ES-I3 (cell line): Measurements from ENCODE around the gene MTMR8.

Experiments
- H3K36me3 ChIP-seq: 2 replicates; pipeline ENCODE4 v1.6.1; 2013; ENCODE audit warnings: mild to moderate bottlenecking, low read length, control low read depth, moderate library complexity; ENCODE audit not compliant: insufficient read depth
- H3K4me1 ChIP-seq: 2 replicates; pipeline ENCODE4 v1.6.1; 2013; ENCODE audit warnings: mild to moderate bottlenecking, control low read depth, low read length; ENCODE audit not compliant: insufficient read depth
- H3K9ac ChIP-seq: 2 replicates; pipeline ENCODE4 v1.6.1; 2013; ENCODE audit warnings: low read depth, mild to moderate bottlenecking, low read length, moderate library complexity
- H3K9me3 ChIP-seq: 2 replicates; pipeline ENCODE4 v1.6.1; 2013; ENCODE audit warnings: mild to moderate bottlenecking, low read length, moderate library complexity; ENCODE audit not compliant: control insufficient read depth, insufficient read depth

MTMR8 gene

DNA sequence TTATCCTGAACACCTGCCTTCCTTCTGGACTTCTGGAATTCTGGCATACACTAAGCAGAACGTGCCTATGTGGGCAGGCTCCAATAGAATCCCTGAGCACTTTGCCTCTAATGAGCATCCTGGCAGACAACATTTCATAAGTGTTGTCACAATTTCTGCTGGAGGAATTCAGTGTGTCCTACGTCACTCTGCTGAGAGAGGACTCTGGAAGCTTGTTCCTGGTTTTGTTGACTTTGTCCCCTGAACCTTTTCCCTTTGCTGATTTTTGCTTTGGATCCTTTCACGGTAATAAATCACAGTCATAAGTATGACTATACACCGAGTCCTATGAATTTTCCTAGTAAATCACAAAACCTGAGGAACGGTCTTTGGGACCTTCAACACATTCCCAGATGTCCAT, 43.2 kb downstream of the MTMR8 start:
- Histone ChIP-seq H3K4me1 (no peaks in the 10 kb centered on the region), H3K9me3 (no peaks in the 10 kb centered on the region), H3K36me3 (no peaks in the 10 kb centered on the region; the same call in 1 of the 2 replicates), H3K9ac (no peak overlapping the region)

DNA sequence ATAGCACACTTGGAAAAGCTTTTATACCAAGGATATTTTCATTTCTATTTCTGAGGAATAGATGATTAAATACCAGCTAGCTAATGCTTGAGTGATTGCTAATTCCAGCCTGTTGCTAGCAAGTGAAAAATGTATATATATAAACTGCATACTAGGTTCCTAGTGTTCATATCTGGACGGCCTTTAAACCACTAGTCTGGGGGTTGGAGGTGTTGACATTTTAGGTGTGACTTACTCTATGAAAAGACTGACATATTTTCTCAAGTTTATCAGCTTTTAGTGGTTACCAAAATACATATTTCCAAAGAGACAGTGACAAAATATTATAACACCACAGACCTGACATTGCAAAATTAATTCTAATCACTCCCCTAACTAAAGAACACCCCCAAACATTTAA, 44.7 kb downstream of the MTMR8 start:
- Histone ChIP-seq H3K9me3 (no peaks in the 10 kb centered on the region), H3K36me3 (no peaks in the 10 kb centered on the region; the same call in 1 of the 2 replicates), H3K9ac (no peak overlapping the region), H3K4me1 (no peaks in the 10 kb centered on the region)

DNA sequence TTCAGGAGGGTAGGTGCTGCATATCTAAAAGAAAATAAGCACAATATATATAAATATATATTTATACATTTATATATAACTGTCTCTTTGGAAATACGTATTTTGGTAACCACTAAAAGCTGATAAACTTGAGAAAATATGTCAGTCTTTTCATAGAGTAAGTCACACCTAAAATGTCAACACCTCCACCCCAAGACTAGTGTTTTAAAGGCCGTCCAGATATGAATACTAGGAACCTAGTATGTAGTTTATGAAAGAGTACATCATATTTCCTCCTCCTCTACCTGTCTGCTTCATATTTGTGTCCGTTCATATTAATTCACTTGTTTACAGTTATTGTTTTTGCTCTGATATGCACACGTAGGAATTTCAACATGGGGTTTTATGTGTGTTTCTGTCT, 45.2 kb downstream of the MTMR8 start:
- no peaks in the 10 kb centered on the region; the same call in 1 of the 2 replicates for H3K36me3 ChIP-seq
- H3K4me1 ChIP-seq, result no peaks in the 10 kb centered on the region
- H3K9me3 ChIP-seq, result no peaks in the 10 kb centered on the region

DNA sequence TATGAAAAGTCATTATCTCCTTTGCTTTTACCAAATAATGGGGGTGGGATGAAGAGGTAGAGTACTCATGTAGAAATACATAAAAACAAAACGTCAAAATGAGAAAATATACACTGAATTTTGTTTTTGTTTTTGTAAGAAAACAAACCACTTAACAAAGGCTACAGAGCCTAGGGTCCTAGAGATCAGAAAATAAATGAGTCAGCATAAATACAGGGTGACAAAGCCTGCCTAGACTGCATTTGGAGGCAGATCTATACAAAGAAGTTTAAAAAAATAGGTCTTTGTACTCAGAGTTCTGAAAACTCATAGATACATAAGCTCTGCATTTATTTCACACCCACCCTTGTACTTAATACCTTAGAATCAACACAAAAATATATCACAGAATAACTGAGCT, 52.4 kb downstream of the MTMR8 start:
- H3K36me3 ChIP-seq, result no peaks in the 10 kb centered on the region
- no peaks in the 10 kb centered on the region for H3K4me1 ChIP-seq
- H3K9me3 ChIP-seq, result no peaks in the 10 kb centered on the region
- no peak overlapping the region for H3K9ac ChIP-seq

More for the DNA sequence above, 45.2 kb downstream of the MTMR8 start:
- H3K9ac ChIP-seq, result no peak overlapping the region

DNA sequence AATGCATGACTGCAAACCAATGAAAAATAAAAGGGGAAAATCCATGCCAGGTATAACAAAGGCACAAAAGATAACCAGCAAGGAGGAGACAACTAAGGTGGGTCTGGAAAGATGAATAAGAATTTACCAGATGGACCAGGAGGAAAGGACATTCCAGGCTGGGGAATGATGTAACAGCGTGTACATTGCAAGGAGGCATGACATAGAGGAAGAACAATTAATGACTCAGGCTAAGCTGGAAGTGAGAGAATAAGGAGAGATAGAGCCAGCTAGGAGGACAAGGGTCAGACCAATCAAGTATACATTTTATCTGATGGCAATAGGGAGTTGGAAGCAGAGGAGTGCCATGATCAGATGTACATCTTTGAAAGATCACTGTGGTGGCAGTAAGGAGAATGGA, 57.0 kb downstream of the MTMR8 start:
- Histone ChIP-seq H3K36me3 (no peaks in the 10 kb centered on the region), H3K9ac (no peak overlapping the region), H3K4me1 (no peaks in the 10 kb centered on the region), H3K9me3 (no peaks in the 10 kb centered on the region)

DNA sequence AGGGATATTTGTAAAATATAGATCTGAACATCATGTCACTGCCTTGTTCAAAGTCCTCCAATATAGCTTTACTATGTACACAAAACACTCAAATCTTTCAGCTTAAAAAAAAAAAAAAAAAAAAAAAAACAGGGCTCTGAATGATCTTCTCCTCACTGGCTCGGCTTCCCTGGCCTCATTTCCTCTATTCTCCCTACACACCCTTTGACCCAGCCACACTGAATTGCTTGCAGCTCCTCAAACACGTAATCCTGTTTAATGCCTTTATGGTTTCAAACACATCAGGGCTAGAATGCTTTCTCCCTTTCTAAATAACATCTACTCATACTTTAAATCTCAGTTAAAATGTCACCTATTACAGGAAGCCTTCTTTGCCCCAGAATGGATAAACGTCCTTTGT, 60.8 kb downstream of the MTMR8 start:
- Histone ChIP-seq H3K4me1 (no peaks in the 10 kb centered on the region), H3K9ac (no peak overlapping the region), H3K36me3 (no peaks in the 10 kb centered on the region), H3K9me3 (no peaks in the 10 kb centered on the region)

DNA sequence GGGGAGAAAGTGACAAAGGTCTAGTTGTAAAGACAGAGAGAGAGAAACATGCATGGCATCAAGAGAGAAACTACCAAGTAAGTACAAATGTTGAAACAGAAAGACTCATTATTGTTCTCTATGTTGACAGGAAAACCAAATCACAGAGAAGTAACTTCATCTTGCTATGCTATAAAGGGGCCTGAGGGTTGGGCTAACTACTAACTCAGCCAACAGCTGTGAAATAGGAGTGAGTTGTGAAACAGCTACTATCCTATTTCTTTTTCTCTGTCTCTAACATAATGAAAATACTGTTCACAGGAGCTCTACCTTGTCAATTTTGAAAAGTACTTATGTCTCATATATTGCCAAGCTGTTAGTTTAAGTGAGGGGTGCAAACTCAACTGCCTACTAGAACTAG, 65.0 kb downstream of the MTMR8 start:
- H3K36me3 ChIP-seq, result no peaks in the 10 kb centered on the region
- no peaks in the 10 kb centered on the region for H3K9me3 ChIP-seq
- H3K9ac ChIP-seq, result no peak overlapping the region
- H3K4me1 ChIP-seq, result no peaks in the 10 kb centered on the region

DNA sequence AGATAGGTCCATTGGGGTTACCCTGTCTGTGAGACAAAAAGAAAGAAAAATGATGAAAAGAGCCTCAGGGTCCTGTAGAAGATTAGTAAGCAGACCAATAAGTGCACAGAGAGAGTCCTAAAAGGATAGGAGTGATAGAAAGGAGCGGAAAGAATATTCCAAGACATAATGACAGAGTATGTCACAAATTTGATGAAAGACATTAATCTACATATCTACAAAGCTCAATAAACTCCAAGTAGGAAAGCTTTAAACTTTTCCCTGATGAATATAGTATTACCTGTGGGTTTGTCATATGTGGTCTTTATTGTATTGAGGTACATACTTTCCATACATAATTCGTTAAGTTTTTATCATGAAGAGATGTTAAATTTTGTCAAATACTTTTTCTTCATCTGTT, 73.7 kb downstream of the MTMR8 start:
- H3K36me3 ChIP-seq, result no peaks in the 10 kb centered on the region
- no peaks in the 10 kb centered on the region; the same call in 1 of the 2 replicates for H3K9me3 ChIP-seq
- no peak overlapping the region for H3K9ac ChIP-seq
- H3K4me1 ChIP-seq, result no peaks in the 10 kb centered on the region

DNA sequence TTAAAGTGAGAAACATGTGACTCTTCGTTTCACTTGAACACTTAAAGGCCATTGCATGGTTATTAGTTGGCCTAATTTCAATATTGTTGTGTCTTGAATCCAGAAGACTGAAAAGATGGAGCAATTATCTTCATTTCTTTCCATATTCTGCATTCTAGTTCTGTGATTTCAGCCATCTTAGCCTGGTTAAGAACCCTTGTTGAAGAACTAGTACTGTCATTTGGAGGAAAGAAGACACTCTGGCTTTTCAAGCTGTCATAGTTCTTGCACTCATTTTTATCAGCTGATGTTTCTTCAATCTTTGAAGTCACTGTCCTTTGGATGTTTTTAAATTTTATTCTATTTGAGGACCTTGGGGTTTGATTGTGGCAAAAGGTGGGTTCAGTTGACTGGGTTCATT, 81.6 kb downstream of the MTMR8 start:
- Histone ChIP-seq H3K4me1 (no peaks in the 10 kb centered on the region), H3K9ac (no peak overlapping the region), H3K9me3 (no peaks in the 10 kb centered on the region; the same call in 1 of the 2 replicates)

DNA sequence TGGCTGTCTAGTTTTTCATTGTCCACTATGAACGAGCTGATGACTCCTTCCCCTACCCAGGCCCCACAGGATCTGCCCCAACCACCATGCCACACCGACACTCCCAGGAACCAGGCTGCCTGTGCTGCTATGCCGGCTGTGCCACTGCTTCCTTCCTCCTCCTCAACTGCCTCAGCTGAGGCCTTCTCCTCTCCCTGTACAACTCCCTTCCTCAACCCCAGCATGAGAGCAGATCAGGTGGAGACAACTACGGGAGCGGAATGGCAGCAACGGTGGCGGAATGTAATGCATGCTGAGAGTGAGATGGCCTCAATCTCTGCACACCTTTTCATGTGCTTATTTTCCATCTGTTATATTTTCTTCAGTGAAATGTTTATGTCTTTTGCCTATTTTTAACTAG, 88.5 kb downstream of the MTMR8 start:
- H3K9ac ChIP-seq, result no peak overlapping the region
- 0 out of 2 replicates have a peak, but pooled peaks cover 3% of the 10 kb centered on the region for H3K4me1 ChIP-seq
- H3K36me3 ChIP-seq, result no peaks in the 10 kb centered on the region
- no peaks in the 10 kb centered on the region for H3K9me3 ChIP-seq

More for the DNA sequence above, 81.6 kb downstream of the MTMR8 start:
- no peaks in the 10 kb centered on the region for H3K36me3 ChIP-seq

DNA sequence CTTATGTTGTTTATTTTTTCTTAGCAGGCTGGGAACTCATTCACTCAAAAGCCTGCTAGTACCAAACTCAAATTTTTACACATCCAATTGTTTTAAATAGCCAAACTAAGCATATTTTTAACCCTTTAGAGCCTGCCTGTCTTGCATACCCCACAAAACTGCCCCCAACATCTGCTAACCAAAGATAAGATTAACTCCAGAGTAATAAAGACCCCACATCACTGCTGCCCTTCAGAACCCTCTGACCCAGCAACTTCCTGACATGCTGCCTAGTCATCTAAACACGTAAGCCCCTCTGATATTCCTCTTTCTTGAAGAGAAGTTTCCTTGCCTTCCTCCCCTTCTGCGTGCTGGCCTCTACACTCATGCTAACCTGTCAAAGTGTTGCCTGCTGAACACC, 104.1 kb downstream of the MTMR8 start:
- H3K9ac ChIP-seq, result no peak overlapping the region
- no peaks in the 10 kb centered on the region for H3K9me3 ChIP-seq
- H3K4me1 ChIP-seq, result no peaks in the 10 kb centered on the region
- no peaks in the 10 kb centered on the region for H3K36me3 ChIP-seq

DNA sequence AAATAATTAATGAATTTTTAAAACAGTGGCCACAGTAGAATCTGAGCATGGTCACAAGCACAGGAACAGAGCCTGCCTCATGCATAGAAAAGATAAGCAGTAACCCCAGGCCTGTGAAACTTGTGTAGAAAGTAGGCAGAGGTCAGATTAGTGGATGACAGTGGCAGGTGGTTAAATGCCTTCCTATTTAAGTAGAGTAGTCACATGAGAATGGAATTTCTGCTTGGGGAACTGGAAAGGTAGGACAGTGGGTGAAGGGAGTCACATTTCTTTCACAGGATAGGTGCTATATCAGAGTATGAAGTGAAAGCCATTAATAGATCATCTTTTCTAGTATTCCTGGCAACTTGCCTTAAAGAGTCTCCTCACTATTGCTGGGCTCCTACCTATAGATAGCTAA, 130.0 kb downstream of the MTMR8 start:
- Histone ChIP-seq H3K36me3 (no peaks in the 10 kb centered on the region), H3K4me1 (no peaks in the 10 kb centered on the region), H3K9me3 (no peaks in the 10 kb centered on the region), H3K9ac (no peak overlapping the region)

DNA sequence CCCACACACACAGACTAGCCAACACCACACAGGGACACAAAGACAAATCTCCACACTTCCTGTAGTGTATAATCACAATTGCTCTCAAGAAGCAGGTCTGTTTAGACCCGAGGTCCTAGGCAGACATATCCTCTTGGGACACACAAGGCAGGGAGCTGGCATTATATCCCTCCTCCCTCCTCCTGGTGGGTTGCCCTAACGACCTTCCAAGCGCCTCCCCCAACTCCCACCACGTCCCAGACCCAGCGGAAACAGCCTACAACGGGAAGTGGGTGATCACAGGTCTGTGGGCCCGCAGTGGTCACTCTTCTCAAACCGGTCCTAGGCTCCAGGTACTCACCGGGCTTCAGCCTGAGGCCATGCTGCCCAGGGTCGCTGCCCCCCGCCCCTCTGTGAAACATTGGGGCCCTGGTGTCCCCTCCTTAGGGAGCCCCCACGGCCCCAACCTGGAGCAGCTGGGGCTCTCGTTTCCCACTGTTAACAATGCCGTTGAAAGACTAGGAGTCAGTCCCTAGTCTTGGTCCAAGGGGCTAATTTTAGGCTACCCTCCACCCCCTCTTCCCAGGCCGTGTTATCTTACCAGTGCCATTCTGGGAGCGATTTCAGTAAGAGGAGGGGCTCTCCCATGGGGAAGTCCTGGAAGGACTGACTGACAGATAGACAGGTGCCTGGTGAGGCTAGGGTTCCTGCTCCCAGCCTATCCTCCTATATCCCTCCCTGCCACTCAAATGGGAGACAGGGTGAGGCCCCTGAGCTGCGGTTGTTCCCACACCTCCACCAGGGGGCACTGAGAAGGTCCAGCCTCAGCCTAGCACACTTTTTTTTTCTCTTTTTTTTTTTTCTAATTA, 164.9 kb downstream of the MTMR8 start, which contains the start of gene ASB12:
TSS of gene ASB12 (minus strand) at position 485 of the 848 bp plus-strand sequence. CDS start 4,957 bp downstream, outside the sequence.
- Histone ChIP-seq H3K9ac (no peak within 1 kb of the TSS), H3K4me1 (peaks cover 5% of the 10 kb centered on the region; the same call in 1 of the 2 replicates), H3K9me3 (no peaks in the 10 kb centered on the region)

DNA sequence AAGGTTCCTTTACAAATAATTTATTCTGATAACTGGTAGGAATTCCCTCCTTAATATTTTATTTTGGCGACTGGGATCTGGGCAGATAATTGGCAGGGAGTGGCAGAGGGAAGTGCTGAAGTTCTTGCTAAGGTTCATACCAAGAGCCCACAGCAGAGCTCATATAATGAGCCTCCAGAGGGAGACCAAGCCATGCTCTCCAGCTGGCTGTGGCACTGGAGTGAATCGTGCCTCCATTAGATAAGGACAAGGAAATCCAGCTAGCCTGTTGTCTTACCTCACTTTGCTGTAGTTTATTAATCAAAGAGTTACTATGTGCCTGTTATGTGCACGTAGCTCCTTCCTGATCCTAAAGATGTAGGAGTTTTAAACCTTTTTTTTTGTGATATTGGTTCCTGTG, 166.1 kb downstream of the MTMR8 start:
- no peaks in the 10 kb centered on the region for H3K9me3 ChIP-seq
- H3K4me1 ChIP-seq, result peaks cover 5% of the 10 kb centered on the region; the same call in 1 of the 2 replicates
- no peaks in the 10 kb centered on the region for H3K36me3 ChIP-seq
- H3K9ac ChIP-seq, result no peak overlapping the region

More for the DNA sequence above, 164.9 kb downstream of the MTMR8 start, which contains the start of gene ASB12:
- no peaks in the 10 kb centered on the region for H3K36me3 ChIP-seq
